Hepatocyte (in vitro differentiated cells): ENCODE measurements around the gene PALLD. TPM values are rescaled to one million over a fixed set of nuclear protein-coding genes. Genes with fewer than 3 reads are reported as not detected.

Experiments used
- DNase-seq: peaks from one replicate; pipeline ENCODE4 v3.0.0-alpha.2; 2016; ENCODE audit warnings: low spot score
- H2AFZ ChIP-seq: fragments of 200-600 bp; sonication (generic); 2 replicates; pipeline ENCODE4 v1.6.0; 2016; ENCODE audit warnings: antibody characterized with exemption, mild to moderate bottlenecking
- H3K27ac ChIP-seq: fragments of 200-600 bp; sonication (generic); 2 replicates; pipeline ENCODE4 v1.5.1; 2016; ENCODE audit warnings: mild to moderate bottlenecking
- H3K27me3 ChIP-seq: fragments of 200-600 bp; sonication (generic); 2 replicates; pipeline ENCODE4 v1.6.1; 2016
- H3K36me3 ChIP-seq: fragments of 200-600 bp; sonication (generic); replicated peaks from 2 replicates; pipeline ENCODE4 v1.5.1; 2016; ENCODE audit warnings: low read depth; ENCODE audit not compliant: insufficient read depth
- H3K4me1 ChIP-seq: fragments of 200-600 bp; sonication (generic); 2 replicates; pipeline ENCODE4 v1.5.1; 2016; ENCODE audit warnings: mild to moderate bottlenecking, moderate library complexity; ENCODE audit not compliant: insufficient read depth
- H3K4me2 ChIP-seq: fragments of 200-600 bp; sonication (generic); 2 replicates; pipeline ENCODE4 v1.6.0; 2016
- H3K4me3 ChIP-seq: fragments of 200-600 bp; sonication (generic); 2 replicates; pipeline ENCODE4 v1.5.1; 2016; ENCODE audit warnings: mild to moderate bottlenecking
- H3K79me2 ChIP-seq: fragments of 200-600 bp; sonication (generic); 2 replicates; pipeline ENCODE4 v1.6.0; 2017; ENCODE audit warnings: mild to moderate bottlenecking
- H3K9me2 ChIP-seq: fragments of 200-600 bp; sonication (generic); replicated peaks from 2 replicates; pipeline ENCODE4 v1.6.0; 2017; ENCODE audit warnings: mild to moderate bottlenecking; ENCODE audit not compliant: insufficient read depth
- H3K9me3 ChIP-seq: fragments of 200-600 bp; sonication (generic); 2 replicates; pipeline ENCODE4 v1.5.1; 2016; ENCODE audit warnings: low read depth, mild to moderate bottlenecking
- H4K20me1 ChIP-seq: fragments of 200-600 bp; sonication (generic); 2 replicates; pipeline ENCODE4 v1.6.0; 2016; ENCODE audit warnings: mild to moderate bottlenecking; ENCODE audit not compliant: insufficient read depth, poor library complexity, severe bottlenecking
- EZH2 ChIP-seq: fragments of 200-600 bp; sonication (generic); IDR thresholded peaks from 2 replicates; pipeline ENCODE4 v1.6.1; 2016; ENCODE audit warnings: antibody characterized with exemption, mild to moderate bottlenecking, borderline replicate concordance
- EZH2phosphoT487 ChIP-seq: fragments of 200-600 bp; sonication (generic); IDR thresholded peaks from one replicate; pipeline ENCODE4 v1.6.1; 2018; ENCODE audit warnings: antibody characterized with exemption, mild to moderate bottlenecking, low read depth, moderate library complexity; ENCODE audit not compliant: unreplicated experiment, severe bottlenecking
- WGBS: methylation state at CpG from one replicate; pipeline ENCODE4 v1.1.6; 2016; ENCODE audit warnings: low lambda C conversion rate; ENCODE audit errors: missing lambda C conversion rate; 5-methylcytosine and 5-hydroxymethylcytosine counted together
- polyA plus RNA-seq: library from polyadenylated mRNA; unstranded; fragments of >200 nt; fragmentation: Nextera tagmentation; extraction: Ambion mirVana; gene quantifications from 2 replicates; pipeline ENCODE4 v1.2.1, GENCODE V29; 2016
- total RNA-seq: library from RNA; depleted of rRNA; stranded (reverse); fragments of >200 nt; gene quantifications from 2 replicates; pipeline ENCODE4 v1.2.3, GENCODE V29; 2014
- TF ChIP-seq, protein P1 (sequence below): fragments of 200-600 bp; sonication (generic); IDR thresholded peaks from 2 replicates; pipeline ENCODE4 v1.5.1; 2016; ENCODE audit warnings: antibody characterized with exemption, mild to moderate bottlenecking; ENCODE audit not compliant: poor library complexity

Gene PALLD
- total and polyA plus RNA-seq, 2 experiments from 2014 or later = 82.7 to 85.2 TPM

DNA sequence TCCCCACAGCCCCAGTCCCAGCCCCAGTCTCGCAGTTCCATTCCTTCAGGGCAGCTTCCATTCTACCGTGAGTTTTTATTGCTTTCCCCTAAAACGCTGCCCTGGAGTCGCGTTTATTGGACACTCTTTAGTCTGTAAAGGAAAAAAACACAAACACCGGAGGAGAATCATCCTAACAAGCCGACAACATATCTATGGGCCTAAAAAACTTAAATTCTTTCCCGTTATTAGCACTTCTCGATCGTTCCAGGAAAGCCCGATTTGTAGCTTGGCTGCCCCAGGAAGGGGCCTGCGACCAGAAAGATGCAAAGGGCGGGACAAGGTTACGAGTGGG lies 334.7 kb downstream of the PALLD start:
- no peak for DNase-seq
- TF ChIP-seq, protein P1, sequence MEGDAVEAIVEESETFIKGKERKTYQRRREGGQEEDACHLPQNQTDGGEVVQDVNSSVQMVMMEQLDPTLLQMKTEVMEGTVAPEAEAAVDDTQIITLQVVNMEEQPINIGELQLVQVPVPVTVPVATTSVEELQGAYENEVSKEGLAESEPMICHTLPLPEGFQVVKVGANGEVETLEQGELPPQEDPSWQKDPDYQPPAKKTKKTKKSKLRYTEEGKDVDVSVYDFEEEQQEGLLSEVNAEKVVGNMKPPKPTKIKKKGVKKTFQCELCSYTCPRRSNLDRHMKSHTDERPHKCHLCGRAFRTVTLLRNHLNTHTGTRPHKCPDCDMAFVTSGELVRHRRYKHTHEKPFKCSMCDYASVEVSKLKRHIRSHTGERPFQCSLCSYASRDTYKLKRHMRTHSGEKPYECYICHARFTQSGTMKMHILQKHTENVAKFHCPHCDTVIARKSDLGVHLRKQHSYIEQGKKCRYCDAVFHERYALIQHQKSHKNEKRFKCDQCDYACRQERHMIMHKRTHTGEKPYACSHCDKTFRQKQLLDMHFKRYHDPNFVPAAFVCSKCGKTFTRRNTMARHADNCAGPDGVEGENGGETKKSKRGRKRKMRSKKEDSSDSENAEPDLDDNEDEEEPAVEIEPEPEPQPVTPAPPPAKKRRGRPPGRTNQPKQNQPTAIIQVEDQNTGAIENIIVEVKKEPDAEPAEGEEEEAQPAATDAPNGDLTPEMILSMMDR = no peak
- no peak for TF ChIP-seq EZH2
- TF ChIP-seq EZH2phosphoT487 = no peak
- Histone ChIP-seq H3K4me2 (peak overlapping the region; percentile 85), H3K27me3 (no peaks in the 10 kb centered on the region), H3K36me3 (no peaks in the 10 kb centered on the region), H3K27ac (peak overlapping the region; percentile 86), H4K20me1 (peaks cover 6% of the 10 kb centered on the region), H2AFZ (peak overlapping the region; percentile 73), H3K4me1 (peaks cover 17% of the 10 kb centered on the region), H3K4me3 (peak overlapping the region; percentile 96), H3K9me3 (no peaks in the 10 kb centered on the region), H3K79me2 (peaks cover 45% of the 10 kb centered on the region), H3K9me2 (no peaks in the 10 kb centered on the region)
- 2% methylated on average over 14 of the region's 14 CpGs for WGBS

DNA sequence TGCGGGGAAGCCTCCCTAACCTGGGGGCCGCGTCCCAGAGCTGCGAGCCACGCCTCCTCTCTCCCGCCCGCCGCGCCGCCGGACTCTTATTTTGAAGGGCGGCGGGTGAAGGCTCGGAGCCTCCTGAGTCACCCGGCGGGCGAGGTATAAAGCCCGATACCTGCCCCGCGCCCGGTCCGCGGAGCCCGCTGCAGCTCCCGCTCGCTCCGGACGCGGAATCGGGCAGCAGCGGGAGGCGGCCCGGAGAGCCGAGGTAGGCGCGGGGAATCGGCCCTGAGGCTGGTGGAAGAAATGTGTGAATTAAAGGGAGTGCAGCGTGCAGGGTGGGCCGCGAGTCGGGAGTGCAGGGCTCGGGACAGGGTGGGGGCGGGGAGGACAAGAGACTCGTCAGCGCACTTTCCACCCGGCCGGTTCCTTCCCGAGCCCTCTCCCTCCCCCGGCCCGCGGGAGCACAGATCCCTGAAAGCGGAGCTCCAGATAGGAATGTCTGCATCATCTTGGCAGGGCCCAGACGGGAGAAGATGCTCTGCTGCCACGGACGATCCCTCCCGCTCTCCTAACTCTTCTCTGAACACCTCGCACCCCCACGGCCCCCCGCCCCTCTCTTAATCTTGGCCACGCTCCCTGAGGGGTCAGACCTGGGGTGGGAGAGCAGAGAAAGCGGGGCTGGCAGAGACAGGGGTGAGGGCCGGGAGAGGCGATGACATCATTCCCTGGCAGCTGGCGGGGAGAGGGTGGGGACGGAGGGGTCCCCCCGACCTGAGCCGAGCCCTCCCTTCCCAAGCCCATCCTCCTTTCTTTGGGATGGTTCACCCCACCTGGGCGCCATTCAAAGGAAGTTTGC lies 335.3 kb downstream of the PALLD start:
- Histone ChIP-seq H3K4me3 (peak overlapping the region; percentile 96), H3K9me2 (no peaks in the 10 kb centered on the region), H3K4me1 (peaks cover 17% of the 10 kb centered on the region), H2AFZ (peak overlapping the region; percentile 73), H4K20me1 (peaks cover 6% of the 10 kb centered on the region), H3K4me2 (peak overlapping the region; percentile 85), H3K79me2 (peaks cover 51% of the 10 kb centered on the region), H3K27ac (peak overlapping the region; percentile 86), H3K9me3 (no peaks in the 10 kb centered on the region), H3K36me3 (no peaks in the 10 kb centered on the region), H3K27me3 (no peaks in the 10 kb centered on the region)
- TF ChIP-seq, protein P1 = no peak
- TF ChIP-seq EZH2phosphoT487 (no peak), EZH2 (no peak)
- 1% methylated on average over 50 of the region's 68 CpGs for WGBS
- peak; percentile 93 for DNase-seq

DNA sequence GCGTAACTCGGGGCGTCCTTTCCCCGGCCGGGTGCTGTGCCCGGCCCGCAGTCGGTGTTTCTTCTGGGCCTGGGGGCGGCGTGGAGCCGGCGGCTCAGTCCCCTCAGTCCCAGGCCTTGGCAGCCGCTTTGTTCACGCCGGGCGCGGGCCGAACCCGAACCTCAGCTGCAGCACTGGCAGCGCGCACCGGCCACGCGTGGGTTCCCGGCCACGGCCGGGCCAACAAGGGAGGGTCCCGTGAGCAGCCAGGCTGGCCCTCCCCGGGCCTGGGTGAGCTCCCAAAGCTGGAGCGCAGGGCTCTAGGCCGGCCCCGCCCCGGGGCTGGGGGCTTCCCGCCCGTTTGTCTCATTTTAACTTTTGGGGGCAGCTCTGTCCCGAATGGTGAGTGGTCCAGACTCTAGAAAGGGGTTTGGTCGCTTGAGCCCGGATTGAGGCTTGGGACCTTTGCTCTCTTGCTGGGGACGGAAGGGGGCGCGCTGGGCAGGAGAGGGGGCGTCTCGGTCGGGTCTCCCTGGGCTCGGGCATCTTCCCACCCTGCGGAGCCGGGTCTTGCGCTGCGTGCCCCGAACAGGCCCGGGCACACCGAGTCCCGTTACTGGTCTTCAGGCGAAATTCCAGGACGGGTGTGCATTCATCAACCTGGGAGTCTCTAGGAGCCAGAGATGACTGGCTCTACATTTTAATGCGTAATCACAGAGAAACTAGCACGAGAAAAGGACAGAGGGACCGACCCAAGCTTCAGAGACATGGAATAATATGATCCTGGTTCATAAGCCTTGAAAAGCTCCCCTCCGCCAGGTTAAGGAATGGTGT lies 336.1 kb downstream of the PALLD start:
- Histone ChIP-seq H3K4me1 (peaks cover 17% of the 10 kb centered on the region), H3K9me2 (no peaks in the 10 kb centered on the region), H3K4me2 (peak overlapping the region; percentile 85), H3K79me2 (peaks cover 59% of the 10 kb centered on the region), H3K27ac (peak overlapping the region; percentile 86), H4K20me1 (peaks cover 6% of the 10 kb centered on the region), H3K9me3 (no peaks in the 10 kb centered on the region), H3K36me3 (no peaks in the 10 kb centered on the region), H3K4me3 (peak overlapping the region; percentile 96), H2AFZ (peak overlapping the region; percentile 73), H3K27me3 (no peaks in the 10 kb centered on the region)
- 3% methylated on average over 51 of the region's 59 CpGs for WGBS
- no peak for TF ChIP-seq EZH2phosphoT487
- no peak for TF ChIP-seq EZH2
- TF ChIP-seq, protein P1 = peak; percentile 34
- DNase-seq = peak; percentile 51
